Measurements from ENCODE around the gene NRG3. TPM values are rescaled to one million over a fixed set of nuclear protein-coding genes. Genes with fewer than 3 reads are reported as not detected.

NRG3 gene
- total and polyA plus RNA-seq, 2 donors (not counting 1 experiment from before 2014, with no cell fraction given), result 0.06 TPM; not detected in 1

- no peak for DNase-seq
- Histone ChIP-seq H3K79me2 (ENCODE audit: control insufficient read depth, insufficient read depth, low read length) (no peaks in the 10 kb centered on the region), H3K4me3 (ENCODE audit: control extremely low read depth in 1 of 5, extremely low read depth in 1 of 5, insufficient read depth in 1 of 5, low read depth in 2 of 5, low read length in 4 of 5) (no peak overlapping the region), H3K27me3 (replicated peaks in 1 of 4; ENCODE audit: control extremely low read depth in 1 of 4, control insufficient read depth in 3 of 4, insufficient read depth in 4 of 4, low read length in 3 of 4) (no peaks in the 10 kb centered on the region), H4K20me1 (ENCODE audit: control insufficient read depth, insufficient read depth, low read length, poor library complexity, severe bottlenecking) (no peaks in the 10 kb centered on the region), H3K4me1 (ENCODE audit: control insufficient read depth in 2 of 2, insufficient read depth in 2 of 2, low read length in 2 of 2) (no peaks in the 10 kb centered on the region), H3K9me3 (ENCODE audit: control extremely low read depth in 1 of 3, control insufficient read depth in 2 of 3, insufficient read depth in 1 of 3, low read length in 2 of 3) (no peaks in the 10 kb centered on the region), H3K27ac (ENCODE audit: low read length in 2 of 2) (no peak overlapping the region), H3K9ac (ENCODE audit: low read length) (no peak overlapping the region), H3K4me2 (replicated peaks; ENCODE audit: low read depth, low read length, poor library complexity, severe bottlenecking) (no peak overlapping the region), H3K36me3 (replicated peaks in 1 of 2; ENCODE audit: control extremely low read depth in 1 of 2, control insufficient read depth in 1 of 2, extremely low read depth in 1 of 2, insufficient read depth in 2 of 2, low read length in 1 of 2) (no peaks in the 10 kb centered on the region), H2AFZ (ENCODE audit: insufficient read depth, low read depth, low read length, poor library complexity, severe bottlenecking) (no peak overlapping the region)
- WGBS (ENCODE audit: insufficient coverage), result 85% methylated on average over 3 of the region's 5 CpGs
- ChIA-PET POLR2A (no interaction called here), CTCF (no interaction called here)
- no peak for ATAC-seq (ENCODE audit: low read depth)
- no peaks in the 10 kb centered on the region for H3K4me1 Mint-ChIP-seq
- TF ChIP-seq CTCF (IDR thresholded peaks at IDR 0.05) (no peak), EZH2 (IDR thresholded peaks at IDR 0.05; ENCODE audit: borderline replicate concordance, insufficient read depth, low read depth, low read length, poor library complexity, severe bottlenecking) (no peak)
- H3K27ac Mint-ChIP-seq, result no peak overlapping the region
- H3K9me3 Mint-ChIP-seq (ENCODE audit: insufficient read depth), result peaks cover 4% of the 10 kb centered on the region
- H3K27me3 Mint-ChIP-seq, result no peaks in the 10 kb centered on the region
- intact Hi-C loops (cut with micrococcal nuclease), result no loop called here
- no peak overlapping the region for H3K4me3 Mint-ChIP-seq
These were observed 74.3 kb downstream of the NRG3 start for GRCh38 chr10:81949283-81949682.

GRCh38 chr10:81950358-81950757 lies 75.4 kb downstream of the NRG3 start:
- no peaks in the 10 kb centered on the region for H3K79me2 ChIP-seq (ENCODE audit: control insufficient read depth, insufficient read depth, low read length)

More at GRCh38 chr10:81950358-81950757, 75.4 kb downstream of the NRG3 start:
- H3K4me3 Mint-ChIP-seq, result no peak overlapping the region
- Histone ChIP-seq H3K27ac (ENCODE audit: low read length in 2 of 2) (no peak overlapping the region), H2AFZ (ENCODE audit: insufficient read depth, low read depth, low read length, poor library complexity, severe bottlenecking) (no peak overlapping the region), H3K9me3 (ENCODE audit: control extremely low read depth in 1 of 3, control insufficient read depth in 2 of 3, insufficient read depth in 1 of 3, low read length in 2 of 3) (no peaks in the 10 kb centered on the region), H3K9ac (ENCODE audit: low read length) (no peak overlapping the region), H3K27me3 (replicated peaks in 1 of 4; ENCODE audit: control extremely low read depth in 1 of 4, control insufficient read depth in 3 of 4, insufficient read depth in 4 of 4, low read length in 3 of 4) (no peaks in the 10 kb centered on the region), H3K4me2 (replicated peaks; ENCODE audit: low read depth, low read length, poor library complexity, severe bottlenecking) (no peak overlapping the region), H4K20me1 (ENCODE audit: control insufficient read depth, insufficient read depth, low read length, poor library complexity, severe bottlenecking) (no peaks in the 10 kb centered on the region), H3K4me1 (ENCODE audit: control insufficient read depth in 2 of 2, insufficient read depth in 2 of 2, low read length in 2 of 2) (no peaks in the 10 kb centered on the region), H3K4me3 (ENCODE audit: control extremely low read depth in 1 of 5, extremely low read depth in 1 of 5, insufficient read depth in 1 of 5, low read depth in 2 of 5, low read length in 4 of 5) (no peak overlapping the region), H3K36me3 (replicated peaks in 1 of 2; ENCODE audit: control extremely low read depth in 1 of 2, control insufficient read depth in 1 of 2, extremely low read depth in 1 of 2, insufficient read depth in 2 of 2, low read length in 1 of 2) (no peaks in the 10 kb centered on the region)
- H3K9me3 Mint-ChIP-seq (ENCODE audit: insufficient read depth), result peaks cover 2% of the 10 kb centered on the region
- TF ChIP-seq CTCF (IDR thresholded peaks at IDR 0.05) (no peak), EZH2 (IDR thresholded peaks at IDR 0.05; ENCODE audit: borderline replicate concordance, insufficient read depth, low read depth, low read length, poor library complexity, severe bottlenecking) (no peak)
- 92% methylated on average over 2 of the region's 2 CpGs for WGBS (ENCODE audit: insufficient coverage)
- DNase-seq (no peak), ATAC-seq (ENCODE audit: low read depth) (no peak)
- no peaks in the 10 kb centered on the region for H3K27me3 Mint-ChIP-seq
- POLR2A ChIA-PET, result no interaction called here
- no peak overlapping the region for H3K27ac Mint-ChIP-seq
- H3K4me1 Mint-ChIP-seq, result no peaks in the 10 kb centered on the region
- intact Hi-C loops (cut with micrococcal nuclease), result no loop called here
- CTCF ChIA-PET, result no interaction called here
